GM19023 (cell line): ENCODE measurements around the gene EFNA2.
"Not testable (repeated sequence)": the region's sequence is repeated elsewhere in the genome, so short reads cannot be mapped to it uniquely, and the experiment has no call there.

ENCODE experiments used
- ATAC-seq: cut with Tn5 transposase; IDR thresholded peaks from one replicate; pipeline ENCODE4 v1.9.1; 2021; ENCODE audit warnings: mild to moderate bottlenecking, moderate library complexity; ENCODE audit not compliant: unreplicated experiment

EFNA2 gene

GRCh38 chr19:1285737-1286360, at the start of gene EFNA2:
TSS of gene EFNA2 (plus strand) at chr19:1285873. CDS start at chr19:1286169, 296 bp downstream.
- ATAC-seq, result no peak

DNA sequence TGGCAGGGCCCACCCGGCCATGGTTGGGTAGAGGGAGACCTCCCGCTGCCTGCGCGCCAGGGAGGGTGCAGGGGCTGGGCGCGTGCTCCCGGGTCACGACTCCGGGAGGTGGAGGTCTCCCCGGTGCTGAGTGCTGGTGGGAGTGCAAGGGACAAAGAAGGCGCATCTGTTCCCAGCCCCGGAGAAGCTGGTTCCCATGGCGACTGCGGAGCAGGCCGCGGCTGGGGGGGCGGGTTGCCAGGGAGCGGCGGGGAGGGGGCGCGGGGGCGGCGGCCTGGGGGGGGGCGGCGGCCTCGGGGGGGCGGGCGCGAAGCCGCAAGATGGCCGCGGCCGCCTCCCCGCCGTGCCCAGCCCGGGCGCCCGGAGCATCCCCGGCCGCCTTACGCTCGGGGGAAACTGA, 49.1 kb upstream of the EFNA2 start:
- no peak for ATAC-seq

- no peak for ATAC-seq
These were observed 48.5 kb upstream of the EFNA2 start for GRCh38 chr19:1237027-1237659.

DNA sequence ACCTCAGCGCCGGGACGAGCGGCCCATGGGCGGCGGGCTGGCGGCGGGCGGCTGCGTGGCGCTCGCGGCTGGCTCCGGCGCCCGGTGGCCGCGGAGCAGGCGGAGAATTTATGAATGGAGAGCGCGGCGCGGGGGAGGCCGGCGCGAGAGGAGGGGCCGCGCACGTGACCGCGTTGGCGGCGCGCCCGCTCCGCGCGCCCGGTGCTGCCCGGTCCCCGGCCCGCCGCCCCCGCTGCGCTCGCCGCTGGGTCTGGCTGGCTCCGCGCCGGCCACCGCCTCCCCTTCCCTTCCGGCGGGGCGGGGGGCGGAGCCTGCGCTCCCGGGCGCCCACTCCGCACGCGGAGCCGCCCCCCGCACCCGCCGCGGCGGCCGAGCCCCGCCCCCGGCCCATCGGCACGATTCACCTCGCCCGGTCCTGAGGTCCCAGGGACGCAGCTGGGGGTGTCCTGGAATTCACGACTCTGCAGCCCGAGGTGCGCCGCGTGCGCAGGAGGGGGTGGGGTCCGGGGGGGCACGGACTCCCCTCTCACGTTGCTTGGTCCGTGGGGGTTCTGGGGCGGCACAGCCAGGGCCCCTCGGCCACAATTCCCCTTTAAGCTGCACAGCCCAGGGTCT, 47.8 kb upstream of the EFNA2 start, which contains the start of gene CBARP:
CBARP (minus strand) TSS at position 252 of the 615 bp plus-strand sequence. CDS start 1,905 bp downstream, outside the sequence.
- ATAC-seq, result no peak

- ATAC-seq, result no peak
These were observed 47.0 kb upstream of the EFNA2 start for GRCh38 chr19:1238369-1239303.

- ATAC-seq, result no peak
These were observed 46.3 kb upstream of the EFNA2 start for GRCh38 chr19:1239420-1239795.

DNA sequence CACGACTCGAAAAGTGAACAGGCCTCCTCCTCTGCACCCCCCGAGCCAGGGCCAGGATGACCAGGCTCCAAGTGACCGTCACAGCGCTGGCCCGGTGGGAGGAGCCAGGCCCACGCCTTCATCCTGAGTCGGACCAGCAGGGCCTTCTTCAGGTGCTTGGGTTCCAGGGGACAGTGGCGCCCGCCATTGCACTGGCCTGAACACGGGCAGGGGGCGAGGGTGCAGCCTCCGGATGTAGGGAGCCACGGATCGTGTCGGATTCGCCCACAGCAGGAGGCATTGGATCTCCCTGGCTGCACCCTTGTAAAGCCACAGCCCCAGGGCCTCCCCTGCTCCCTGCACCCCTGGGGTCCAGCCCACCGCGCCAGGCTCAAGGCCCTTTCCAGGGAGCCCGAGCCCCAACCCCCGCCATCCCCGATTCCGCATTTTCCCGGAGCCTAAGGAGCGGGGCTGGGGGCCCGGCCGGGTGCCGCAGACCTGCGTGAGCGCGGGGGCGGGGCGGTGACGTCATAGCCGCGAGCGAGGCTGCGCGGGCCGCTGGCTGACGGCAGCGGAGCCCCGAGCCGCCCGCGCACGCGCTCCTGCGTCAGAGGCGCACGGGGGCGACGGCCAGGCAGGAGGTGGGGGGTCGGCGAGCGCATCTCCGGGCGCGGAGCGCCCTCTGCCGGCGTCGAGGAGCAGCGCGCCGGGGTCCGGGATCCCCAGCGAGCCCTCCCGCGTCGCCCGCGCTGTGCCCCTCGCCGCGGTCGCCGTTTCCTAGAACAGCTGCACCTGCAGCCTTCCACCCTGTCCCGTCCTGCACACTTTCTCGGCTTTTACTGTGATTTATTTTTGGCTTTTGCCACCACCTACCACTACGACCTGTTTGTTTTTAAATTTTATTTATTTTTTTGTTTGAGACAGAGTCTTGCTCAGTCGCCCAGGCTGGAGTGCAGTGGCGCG, 45.6 kb upstream of the EFNA2 start:
- no peak for ATAC-seq

DNA sequence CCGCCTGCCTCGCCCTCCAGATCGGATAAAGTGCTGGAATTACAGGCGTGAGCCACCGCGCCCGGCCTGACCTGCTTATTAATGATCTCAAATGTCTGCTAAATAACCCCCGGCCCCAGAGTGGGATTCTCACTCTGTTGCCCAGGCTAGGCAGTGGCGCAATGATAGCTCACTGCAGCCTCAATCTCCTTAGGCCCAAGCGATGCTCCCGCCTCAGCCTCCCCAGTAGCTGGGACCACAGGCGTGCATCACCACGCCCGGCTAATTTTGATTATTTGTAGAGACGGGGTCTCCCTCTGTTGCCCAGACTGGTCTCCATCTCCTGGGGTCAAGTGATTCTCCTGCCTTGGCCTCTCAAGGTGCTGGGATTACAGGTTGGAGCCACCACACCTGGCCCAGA, 44.7 kb upstream of the EFNA2 start:
- no peak for ATAC-seq

GRCh38 chr19:1241417-1242095, 44.1 kb upstream of the EFNA2 start, which contains the start of gene ATP5F1D:
TSS of gene ATP5F1D (plus strand) at chr19:1241751. CDS start at chr19:1241851, 100 bp downstream.
- peak; percentile 46 for ATAC-seq

- ATAC-seq, result no peak
These were observed 41.6 kb upstream of the EFNA2 start for GRCh38 chr19:1243768-1244692.

DNA sequence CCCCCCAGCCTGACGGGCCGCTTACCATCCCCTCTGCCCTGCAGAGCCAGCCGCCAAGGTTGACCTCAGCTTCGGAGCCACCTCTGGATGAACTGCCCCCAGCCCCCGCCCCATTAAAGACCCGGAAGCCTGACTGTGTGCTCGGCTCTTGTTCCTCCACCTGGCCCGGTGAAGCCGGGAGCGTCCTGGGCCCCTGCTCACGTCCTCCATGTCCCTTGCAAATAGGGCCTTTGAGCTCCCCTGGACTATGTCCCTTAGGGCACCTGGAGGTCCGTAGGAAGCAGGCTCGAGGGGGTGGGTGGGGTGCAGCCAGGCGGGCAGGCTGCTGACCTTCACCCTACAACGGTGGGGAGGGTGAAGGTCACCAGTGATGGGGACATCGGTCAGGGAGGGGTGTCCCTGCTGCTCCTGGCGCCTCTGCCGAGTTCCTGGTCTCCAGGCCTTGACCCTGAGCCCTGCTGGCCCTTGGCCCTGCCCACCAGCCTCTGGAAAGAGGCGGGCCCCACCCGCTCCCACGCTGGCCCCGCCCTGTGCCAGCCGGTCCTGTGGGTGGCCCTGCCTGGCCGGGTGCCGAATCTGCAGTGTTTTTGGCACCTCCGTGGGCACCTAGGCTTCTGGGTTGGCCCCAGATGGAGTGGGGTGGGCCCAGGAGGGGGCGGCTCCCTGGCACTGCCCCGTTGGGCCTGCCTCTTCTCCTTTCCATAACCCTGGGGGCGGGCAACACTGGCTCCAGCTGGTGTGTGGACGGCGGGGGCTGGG, 40.8 kb upstream of the EFNA2 start:
- ATAC-seq, result no peak

GRCh38 chr19:1245494-1246264, 40.0 kb upstream of the EFNA2 start:
- ATAC-seq, result no peak

- ATAC-seq, result not testable (repeated sequence)
These were observed 39.2 kb upstream of the EFNA2 start for GRCh38 chr19:1246265-1247087.

- no peak for ATAC-seq
These were observed 37.9 kb upstream of the EFNA2 start for GRCh38 chr19:1247748-1248138.

- peak; percentile 22 for ATAC-seq
These were observed 37.4 kb upstream of the EFNA2 start, which contains the start of gene MIDN for GRCh38 chr19:1248139-1248785. TSS of gene MIDN (plus strand) at chr19:1248583. CDS start at chr19:1250297, 1,714 bp downstream.
